Testis (tissue), 2 donors: ENCODE measurements around the gene KRTAP10-9.

Experiments
- POLR2A ChIP-seq: fragments of 450-650 bp; IDR thresholded peaks from one replicate; pipeline ENCODE4 v1.6.1; 2017; ENCODE audit warnings: antibody characterized with exemption, mild to moderate bottlenecking, moderate library complexity
- TF ChIP-seq, protein P1 (sequence below), 3 experiments: fragments of 450-650 bp in 2 of 3; fragments of 200-600 bp in 1 of 3; sonication (generic) in 1 of 3; IDR thresholded peaks; one replicate each; pipeline ENCODE4 v1.5.1; 2016 to 2019; ENCODE audit warnings: antibody characterized with exemption in 3 of 3, mild to moderate bottlenecking in 2 of 3, moderate library complexity in 1 of 3

GRCh38 chr21:44677881-44678280 lies 51.0 kb downstream of the KRTAP10-9 start:
- TF ChIP-seq, protein P1, sequence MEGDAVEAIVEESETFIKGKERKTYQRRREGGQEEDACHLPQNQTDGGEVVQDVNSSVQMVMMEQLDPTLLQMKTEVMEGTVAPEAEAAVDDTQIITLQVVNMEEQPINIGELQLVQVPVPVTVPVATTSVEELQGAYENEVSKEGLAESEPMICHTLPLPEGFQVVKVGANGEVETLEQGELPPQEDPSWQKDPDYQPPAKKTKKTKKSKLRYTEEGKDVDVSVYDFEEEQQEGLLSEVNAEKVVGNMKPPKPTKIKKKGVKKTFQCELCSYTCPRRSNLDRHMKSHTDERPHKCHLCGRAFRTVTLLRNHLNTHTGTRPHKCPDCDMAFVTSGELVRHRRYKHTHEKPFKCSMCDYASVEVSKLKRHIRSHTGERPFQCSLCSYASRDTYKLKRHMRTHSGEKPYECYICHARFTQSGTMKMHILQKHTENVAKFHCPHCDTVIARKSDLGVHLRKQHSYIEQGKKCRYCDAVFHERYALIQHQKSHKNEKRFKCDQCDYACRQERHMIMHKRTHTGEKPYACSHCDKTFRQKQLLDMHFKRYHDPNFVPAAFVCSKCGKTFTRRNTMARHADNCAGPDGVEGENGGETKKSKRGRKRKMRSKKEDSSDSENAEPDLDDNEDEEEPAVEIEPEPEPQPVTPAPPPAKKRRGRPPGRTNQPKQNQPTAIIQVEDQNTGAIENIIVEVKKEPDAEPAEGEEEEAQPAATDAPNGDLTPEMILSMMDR (IDR thresholded peaks at IDR 0.05) = no peak
- TF ChIP-seq POLR2A = no peak
